HCT116 (cell line): ENCODE measurements around the gene ITPR2. TPM values are rescaled to one million over a fixed set of nuclear protein-coding genes. Genes with fewer than 3 reads are reported as not detected.

Experiments used
- ATAC-seq: fragments of 200-7000 bp; cut with Tn5 transposase; 2 replicates; pipeline ENCODE4 v1.9.1; 2020; ENCODE audit warnings: mild to moderate bottlenecking, moderate library complexity
- BruUV-seq: library from RNA; stranded (reverse); fragments of 400-500 nt; replicated peaks from 2 replicates; lab custom pipeline; 2021; lab: Mats Ljungman, UMichigan
- CTCF ChIA-PET: fragments of 300-600 bp; sonication (Branson Sonifier 250); formaldehyde crosslinking; loops from one replicate; lab custom pipeline; 2021; ENCODE audit warnings: antibody characterized with exemption; lab: Charles Lee
- POLR2A ChIA-PET: fragments of 300-600, 350-600 bp; sonication (Branson Sonifier 250); formaldehyde crosslinking; loops from one replicate; lab custom pipeline; 2021; ENCODE audit warnings: antibody characterized with exemption; lab: Charles Lee
- RAD21 ChIA-PET, 2 experiments: fragments of 300-600 bp; sonication (Branson Sonifier 250); formaldehyde crosslinking; loops; one replicate each; lab custom pipeline; 2023; ENCODE audit warnings: low total read pairs in 2 of 2; ENCODE audit not compliant: uncharacterized antibody in 2 of 2, unreplicated experiment in 2 of 2, low non-redundant PET in 1 of 2; lab: Charles Lee
- DNase-seq: peaks from one replicate; pipeline ENCODE4 v3.0.0-alpha.2; 2010; ENCODE audit warnings: low read depth, low spot score
- H2AFZ ChIP-seq: fragments of 200-600 bp; shearing (Covaris generic), sonication (generic); 2 replicates; pipeline ENCODE4 v1.6.1; 2017; ENCODE audit warnings: low read depth, mixed run types, mixed read lengths, antibody characterized with exemption, low read length; ENCODE audit not compliant: poor library complexity, severe bottlenecking
- H3K27ac ChIP-seq: 2 replicates; pipeline ENCODE4 v1.5.1; 2012; ENCODE audit warnings: low read depth, low read length
- H3K27me3 ChIP-seq: fragments of 200-600 bp; sonication (generic); 2 replicates; pipeline ENCODE4 v1.6.1; 2016; ENCODE audit warnings: mixed run types, low read length, mixed read lengths; ENCODE audit not compliant: insufficient read depth
- H3K36me3 ChIP-seq, 2 experiments: fragments of 200-500 bp in 1 of 2; fragments of 200-600 bp in 1 of 2; sonication (Bioruptor generic) in 1 of 2; sonication (generic) in 1 of 2; 2 replicates each; pipeline versions ENCODE4 v1.5.1 to v1.6.1; 2014 to 2016; ENCODE audit warnings: low read length in 2 of 2, inconsistent platforms in 1 of 2, mixed read lengths in 1 of 2, mixed run types in 1 of 2; ENCODE audit not compliant: insufficient read depth in 2 of 2, control insufficient read depth in 1 of 2
- H3K4me1 ChIP-seq, 2 experiments: fragments of 200-600 bp in 1 of 2; sonication (generic) in 1 of 2; 2 replicates each; pipeline versions ENCODE4 v1.5.1 to v1.6.1; 2012 to 2017; ENCODE audit warnings: low read length in 2 of 2, inconsistent platforms in 1 of 2, mild to moderate bottlenecking in 1 of 2, mixed read lengths in 1 of 2, mixed run types in 1 of 2, moderate library complexity in 1 of 2; ENCODE audit not compliant: insufficient read depth in 2 of 2, control insufficient read depth in 1 of 2
- H3K4me2 ChIP-seq: fragments of 200-600 bp; sonication (generic); 2 replicates; pipeline ENCODE4 v1.6.1; 2017; ENCODE audit warnings: mixed run types, low read length, mixed read lengths
- H3K4me3 ChIP-seq, 2 experiments: fragments of 200-600 bp in 1 of 2; sonication (generic) in 1 of 2; replicated peaks in 1 of 2; 2 replicates each; pipeline ENCODE4 v1.5.1; 2011 to 2016; ENCODE audit warnings: low read length in 2 of 2, control low read depth in 1 of 2, low read depth in 1 of 2, mild to moderate bottlenecking in 1 of 2, mixed read lengths in 1 of 2, mixed run types in 1 of 2
- H3K79me2 ChIP-seq: fragments of 200-600 bp; sonication (generic); 2 replicates; pipeline ENCODE4 v1.6.1; 2017; ENCODE audit warnings: mild to moderate bottlenecking, mixed run types, low read length, moderate library complexity, mixed read lengths; ENCODE audit not compliant: insufficient read depth
- H3K9ac ChIP-seq: fragments of 200-600 bp; sonication (generic); 2 replicates; pipeline ENCODE4 v1.6.1; 2016; ENCODE audit warnings: low read length, mixed read lengths
- H3K9me2 ChIP-seq: fragments of 200-600 bp; sonication (generic), shearing (Covaris generic); 2 replicates; pipeline ENCODE4 v1.6.1; 2017; ENCODE audit warnings: mixed run types, mild to moderate bottlenecking, moderate library complexity; ENCODE audit not compliant: insufficient read depth
- H3K9me3 ChIP-seq, 2 experiments: fragments of 200-500 bp in 1 of 2; fragments of 200-600 bp in 1 of 2; sonication (Bioruptor generic) in 1 of 2; sonication (generic) in 1 of 2; 2 replicates each; pipeline ENCODE4 v1.6.1; 2014 to 2017; ENCODE audit warnings: low read length in 2 of 2, mixed read lengths in 2 of 2, inconsistent platforms in 1 of 2, low read depth in 1 of 2, mild to moderate bottlenecking in 1 of 2, mixed run types in 1 of 2, moderate library complexity in 1 of 2; ENCODE audit not compliant: control insufficient read depth in 1 of 2, insufficient read depth in 1 of 2
- H4K20me1 ChIP-seq: fragments of 200-600 bp; sonication (generic), shearing (Covaris generic); 2 replicates; pipeline ENCODE4 v1.6.1; 2017; ENCODE audit warnings: mixed run types, mild to moderate bottlenecking, moderate library complexity; ENCODE audit not compliant: insufficient read depth
- ATF3 ChIP-seq: IDR thresholded peaks from 2 replicates; pipeline ENCODE4 v1.6.1; 2012
- CEBPB ChIP-seq: IDR thresholded peaks from 2 replicates; pipeline ENCODE4 v1.6.1; 2012; ENCODE audit warnings: low read depth
- EZH2 ChIP-seq: fragments of 200-600 bp; sonication (generic); IDR thresholded peaks from 2 replicates; pipeline ENCODE4 v1.6.1; 2017; ENCODE audit warnings: antibody characterized with exemption, mixed run types
- EZH2phosphoT487 ChIP-seq: fragments of 200-600 bp; IDR thresholded peaks from 2 replicates; pipeline ENCODE4 v1.6.1; 2018; ENCODE audit warnings: antibody characterized with exemption, borderline replicate concordance
- POLR2A ChIP-seq: IDR thresholded peaks from 2 replicates; pipeline ENCODE4 v1.7.0; 2011; ENCODE audit warnings: borderline replicate concordance; ENCODE audit not compliant: insufficient read depth, insufficient read length; ENCODE audit errors: extremely low read depth
- RAD21 ChIP-seq: IDR thresholded peaks from 2 replicates; pipeline ENCODE4 v1.6.1; 2012; ENCODE audit warnings: low read depth, mild to moderate bottlenecking
- SIN3A ChIP-seq: IDR thresholded peaks from 2 replicates; pipeline ENCODE4 v1.6.1; 2012; ENCODE audit warnings: low read depth
- SP1 ChIP-seq: IDR thresholded peaks from 2 replicates; pipeline ENCODE4 v1.6.1; 2012; ENCODE audit warnings: low read depth
- ZFX ChIP-seq: fragments of 450-650 bp; IDR thresholded peaks from 2 replicates; pipeline ENCODE4 v1.6.1; 2017
- ZNF274 ChIP-seq: fragments of 200-500 bp; sonication (Bioruptor generic); IDR thresholded peaks from 2 replicates; pipeline ENCODE4 v1.6.1; 2014; ENCODE audit warnings: mild to moderate bottlenecking, low read depth, low read length, inconsistent platforms
- intact Hi-C: fragments of 100-400 bp; cut with micrococcal nuclease; formaldehyde crosslinking; loops from 2 replicates; pipeline ENCODE4 v1.10.0; 2022
- total RNA-seq: library from RNA; stranded (reverse); gene quantifications from one replicate; pipeline ENCODE4 v1.2.1, GENCODE V29; 2021; ENCODE audit not compliant: unreplicated experiment
- TF ChIP-seq, protein P1 (sequence below): IDR thresholded peaks from 2 replicates; pipeline ENCODE4 v1.6.1; 2012
- TF ChIP-seq, protein P2 (sequence below): IDR thresholded peaks from 2 replicates; pipeline ENCODE4 v1.6.1; 2011; ENCODE audit warnings: mild to moderate bottlenecking, low read length, moderate library complexity; ENCODE audit not compliant: insufficient replicate concordance; ENCODE audit errors: extremely low read depth
- TF ChIP-seq, protein P3 (sequence below), 3 experiments: fragments of 200-600 bp in 1 of 3; sonication (generic) in 1 of 3; IDR thresholded peaks in 2 of 3; conservative IDR thresholded peaks in 1 of 3; 2 replicates each; pipeline ENCODE4 v1.5.1; 2012 to 2017; ENCODE audit warnings: low read depth in 2 of 3, low read length in 2 of 3, antibody characterized with exemption in 1 of 3, borderline replicate concordance in 1 of 3, control low read depth in 1 of 3, mild to moderate bottlenecking in 1 of 3, mixed read lengths in 1 of 3, mixed run types in 1 of 3, moderate library complexity in 1 of 3; ENCODE audit not compliant: insufficient read depth in 1 of 3

ITPR2 gene
- total RNA-seq, 1 experiment from 2014 or later = 6.5 TPM

GRCh38 chr12:26346736-26347135 lies 486.3 kb downstream of the ITPR2 start:
- no peaks in the 10 kb centered on the region for H3K9me3 ChIP-seq
- intact Hi-C loops = no loop called here
- CTCF ChIA-PET = interaction anchor here (0.5 kb wide), 1 partner anchor 1324 kb away, joined by 3 read pairs; no protein-coding TSS in a partner anchor
- RAD21 ChIA-PET = no interaction called here
- no peak for ATAC-seq
- no peak for DNase-seq
- no peak overlapping the region for H3K4me3 ChIP-seq
- H3K4me2 ChIP-seq = no peak overlapping the region
- no peak overlapping the region for H3K9ac ChIP-seq
- no peak overlapping the region for H2AFZ ChIP-seq
- no peaks in the 10 kb centered on the region for H3K27me3 ChIP-seq
- BruUV-seq = no TSS peak
- no peaks in the 10 kb centered on the region for H3K4me1 ChIP-seq
- no peak overlapping the region for H3K27ac ChIP-seq
- H3K36me3 ChIP-seq = no peaks in the 10 kb centered on the region
- POLR2A ChIA-PET = no interaction called here
- no peaks in the 10 kb centered on the region for H3K9me2 ChIP-seq
- TF ChIP-seq ZNF274 = no peak
- TF ChIP-seq, protein P1, sequence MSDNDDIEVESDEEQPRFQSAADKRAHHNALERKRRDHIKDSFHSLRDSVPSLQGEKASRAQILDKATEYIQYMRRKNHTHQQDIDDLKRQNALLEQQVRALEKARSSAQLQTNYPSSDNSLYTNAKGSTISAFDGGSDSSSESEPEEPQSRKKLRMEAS = no peak
- TF ChIP-seq, protein P2, sequence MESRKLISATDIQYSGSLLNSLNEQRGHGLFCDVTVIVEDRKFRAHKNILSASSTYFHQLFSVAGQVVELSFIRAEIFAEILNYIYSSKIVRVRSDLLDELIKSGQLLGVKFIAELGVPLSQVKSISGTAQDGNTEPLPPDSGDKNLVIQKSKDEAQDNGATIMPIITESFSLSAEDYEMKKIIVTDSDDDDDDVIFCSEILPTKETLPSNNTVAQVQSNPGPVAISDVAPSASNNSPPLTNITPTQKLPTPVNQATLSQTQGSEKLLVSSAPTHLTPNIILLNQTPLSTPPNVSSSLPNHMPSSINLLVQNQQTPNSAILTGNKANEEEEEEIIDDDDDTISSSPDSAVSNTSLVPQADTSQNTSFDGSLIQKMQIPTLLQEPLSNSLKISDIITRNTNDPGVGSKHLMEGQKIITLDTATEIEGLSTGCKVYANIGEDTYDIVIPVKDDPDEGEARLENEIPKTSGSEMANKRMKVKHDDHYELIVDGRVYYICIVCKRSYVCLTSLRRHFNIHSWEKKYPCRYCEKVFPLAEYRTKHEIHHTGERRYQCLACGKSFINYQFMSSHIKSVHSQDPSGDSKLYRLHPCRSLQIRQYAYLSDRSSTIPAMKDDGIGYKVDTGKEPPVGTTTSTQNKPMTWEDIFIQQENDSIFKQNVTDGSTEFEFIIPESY = no peak
- no peak for TF ChIP-seq EZH2phosphoT487
- H4K20me1 ChIP-seq = no peaks in the 10 kb centered on the region
- no peaks in the 10 kb centered on the region for H3K79me2 ChIP-seq

DNA sequence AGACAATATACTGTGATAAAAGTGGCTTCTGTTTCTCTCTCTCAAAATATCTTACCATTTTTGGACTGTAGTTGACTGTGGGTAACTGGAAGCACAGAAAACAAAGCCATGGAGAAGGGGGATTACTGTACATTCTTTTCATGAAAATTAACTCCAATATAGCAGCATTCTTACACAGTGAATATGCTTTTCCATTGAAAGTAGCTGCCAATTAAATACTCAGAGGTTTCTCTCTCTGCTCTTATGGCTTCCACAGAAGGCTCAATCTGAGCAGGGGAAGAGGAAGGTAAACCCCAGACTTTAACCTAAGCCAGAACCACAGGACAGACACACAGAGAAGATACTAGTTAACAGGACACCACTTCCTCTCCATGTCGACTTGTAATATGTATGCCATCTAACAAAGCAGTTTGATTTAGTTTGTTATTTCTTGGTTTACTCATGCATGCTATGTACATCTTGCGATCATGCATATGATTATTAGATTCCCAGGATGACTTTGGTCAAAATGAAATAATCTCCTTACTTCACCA lies 487.5 kb downstream of the ITPR2 start:
- POLR2A ChIA-PET = no interaction called here
- no peaks in the 10 kb centered on the region for H3K9me3 ChIP-seq
- H3K4me3 ChIP-seq = no peak overlapping the region
- CTCF ChIA-PET = no interaction called here
- H3K27me3 ChIP-seq = no peaks in the 10 kb centered on the region
- no peak overlapping the region for H3K9ac ChIP-seq
- H3K79me2 ChIP-seq = no peaks in the 10 kb centered on the region
- no peaks in the 10 kb centered on the region for H3K36me3 ChIP-seq
- RAD21 ChIA-PET = no interaction called here
- DNase-seq = no peak
- no peak for ATAC-seq
- no peak overlapping the region for H3K27ac ChIP-seq
- no peaks in the 10 kb centered on the region for H3K4me1 ChIP-seq
- no peak overlapping the region for H2AFZ ChIP-seq
- intact Hi-C loops = no loop called here
- H3K4me2 ChIP-seq = no peak overlapping the region
- no peaks in the 10 kb centered on the region for H4K20me1 ChIP-seq
- H3K9me2 ChIP-seq = no peaks in the 10 kb centered on the region
- no TSS peak for BruUV-seq
- TF ChIP-seq, protein P2 = no peak
- no peak for TF ChIP-seq EZH2
- TF ChIP-seq, protein P1 = no peak
- TF ChIP-seq POLR2A = no peak
- no peak for TF ChIP-seq RAD21
- TF ChIP-seq, protein P3, sequence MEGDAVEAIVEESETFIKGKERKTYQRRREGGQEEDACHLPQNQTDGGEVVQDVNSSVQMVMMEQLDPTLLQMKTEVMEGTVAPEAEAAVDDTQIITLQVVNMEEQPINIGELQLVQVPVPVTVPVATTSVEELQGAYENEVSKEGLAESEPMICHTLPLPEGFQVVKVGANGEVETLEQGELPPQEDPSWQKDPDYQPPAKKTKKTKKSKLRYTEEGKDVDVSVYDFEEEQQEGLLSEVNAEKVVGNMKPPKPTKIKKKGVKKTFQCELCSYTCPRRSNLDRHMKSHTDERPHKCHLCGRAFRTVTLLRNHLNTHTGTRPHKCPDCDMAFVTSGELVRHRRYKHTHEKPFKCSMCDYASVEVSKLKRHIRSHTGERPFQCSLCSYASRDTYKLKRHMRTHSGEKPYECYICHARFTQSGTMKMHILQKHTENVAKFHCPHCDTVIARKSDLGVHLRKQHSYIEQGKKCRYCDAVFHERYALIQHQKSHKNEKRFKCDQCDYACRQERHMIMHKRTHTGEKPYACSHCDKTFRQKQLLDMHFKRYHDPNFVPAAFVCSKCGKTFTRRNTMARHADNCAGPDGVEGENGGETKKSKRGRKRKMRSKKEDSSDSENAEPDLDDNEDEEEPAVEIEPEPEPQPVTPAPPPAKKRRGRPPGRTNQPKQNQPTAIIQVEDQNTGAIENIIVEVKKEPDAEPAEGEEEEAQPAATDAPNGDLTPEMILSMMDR (IDR thresholded peaks at IDR 0.05 in 2 of 3, conservative IDR thresholded peaks at IDR 0.05 in 1 of 3; ENCODE audit: borderline replicate concordance in 1 of 3, insufficient read depth in 1 of 3, low read depth in 2 of 3, low read length in 2 of 3) = no peak
- no peak for TF ChIP-seq ATF3
- no peak for TF ChIP-seq CEBPB
- no peak for TF ChIP-seq SIN3A
- no peak for TF ChIP-seq SP1
- no peak for TF ChIP-seq ZFX
